ENCODE data around the gene CFD.
"Not testable (repeated sequence)": the region's sequence is repeated elsewhere in the genome, so short reads cannot be mapped to it uniquely, and the experiment has no call there.

The CFD gene

DNA sequence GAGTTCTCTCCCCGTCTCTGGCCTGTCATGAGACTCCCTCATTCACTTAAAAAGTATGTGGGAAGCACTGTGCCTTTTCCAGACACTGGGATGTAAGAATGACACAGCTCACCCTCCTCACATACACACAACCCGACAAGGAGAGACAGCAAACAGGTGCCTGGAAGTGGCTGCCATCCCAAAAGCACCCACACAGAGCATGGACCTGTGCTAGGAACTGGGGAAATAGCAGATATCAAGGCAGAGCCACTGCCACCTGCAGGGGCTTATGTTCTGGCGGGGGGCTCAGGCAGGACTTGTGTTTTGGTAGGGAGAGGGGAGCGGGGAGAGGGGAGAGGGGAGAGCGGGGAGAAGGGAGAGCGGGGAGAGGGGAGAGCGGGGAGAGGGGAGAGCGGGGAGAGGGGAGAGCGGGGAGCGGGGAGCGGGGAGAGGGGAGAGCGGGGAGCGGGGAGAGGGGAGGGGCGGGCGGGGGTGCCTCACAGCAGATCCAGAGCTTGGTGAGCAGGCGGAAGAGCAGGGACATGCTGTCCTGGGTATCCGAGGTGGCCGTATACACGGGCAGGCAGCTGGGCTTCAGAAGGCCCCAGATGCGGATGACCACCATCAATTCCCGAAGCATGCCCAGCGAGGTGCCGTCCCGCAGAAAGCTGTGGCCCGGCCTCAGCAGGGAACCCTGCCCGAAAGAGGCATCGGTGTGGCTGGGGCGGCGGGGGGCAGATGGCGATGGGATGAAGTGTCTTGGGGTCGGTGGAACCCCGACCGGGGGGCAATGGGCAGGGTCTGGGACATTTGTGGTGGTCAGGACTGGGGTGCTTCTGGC lies 12.2 kb downstream of the CFD start:
- peak; percentile 40 for DNase-seq (ENCODE audit: low spot score)

DNA sequence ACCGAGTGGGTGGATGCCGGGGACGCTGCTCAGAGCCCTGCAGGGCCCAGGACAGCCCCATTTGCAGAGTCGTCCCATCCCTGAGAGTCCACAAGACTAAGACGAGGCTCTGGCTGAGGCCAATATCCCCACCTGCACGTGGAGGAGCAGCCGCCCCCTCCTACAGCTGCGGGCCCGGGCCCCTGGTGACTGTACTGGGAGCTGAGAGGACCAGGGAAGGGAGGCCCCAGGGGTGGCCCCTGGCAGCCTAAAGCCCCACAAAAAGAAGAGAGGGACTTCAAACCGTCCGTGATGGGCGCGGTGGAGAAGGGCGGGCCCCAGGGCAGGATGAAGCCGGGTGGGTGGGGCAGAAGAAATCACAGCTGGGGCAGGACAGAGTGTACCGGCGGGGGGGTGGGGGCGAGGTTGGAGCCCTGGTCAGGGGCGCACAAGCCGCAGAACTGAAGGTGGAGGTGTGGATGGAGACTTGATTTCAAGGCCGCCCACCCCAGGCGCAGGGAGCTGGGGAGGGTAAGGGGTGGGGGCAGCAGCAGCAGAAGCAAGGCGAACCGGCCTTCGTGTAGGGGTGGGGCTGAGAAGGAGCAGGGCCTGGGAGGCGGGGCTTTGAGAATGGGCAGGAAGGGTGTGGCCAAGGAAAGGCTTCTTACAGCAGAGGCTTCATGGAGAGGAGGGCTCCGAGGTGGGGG lies 12.9 kb downstream of the CFD start:
- DNase-seq (ENCODE audit: low spot score), result no peak

DNA sequence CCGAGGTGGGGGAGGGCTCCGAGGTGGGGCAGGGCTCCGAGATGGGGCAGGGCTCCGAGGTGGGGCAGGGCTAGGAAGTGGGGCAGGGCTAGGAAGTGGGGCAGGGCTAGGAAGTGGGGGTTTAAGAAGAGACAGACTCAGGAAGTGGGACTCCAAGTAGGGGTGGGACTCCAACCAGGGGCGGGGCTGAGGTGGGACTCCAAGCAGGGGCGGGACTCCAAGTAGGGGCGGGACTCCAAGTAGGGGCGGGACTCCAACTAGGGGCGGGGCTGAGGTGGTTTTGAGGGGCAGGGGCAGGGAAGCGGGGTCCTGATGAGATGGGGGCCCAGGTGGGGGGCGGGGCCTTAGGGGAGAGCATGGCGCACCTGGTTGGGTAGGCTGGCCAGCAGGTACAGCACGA lies 13.6 kb downstream of the CFD start:
- peak; percentile 54 for DNase-seq (ENCODE audit: low spot score)

DNA sequence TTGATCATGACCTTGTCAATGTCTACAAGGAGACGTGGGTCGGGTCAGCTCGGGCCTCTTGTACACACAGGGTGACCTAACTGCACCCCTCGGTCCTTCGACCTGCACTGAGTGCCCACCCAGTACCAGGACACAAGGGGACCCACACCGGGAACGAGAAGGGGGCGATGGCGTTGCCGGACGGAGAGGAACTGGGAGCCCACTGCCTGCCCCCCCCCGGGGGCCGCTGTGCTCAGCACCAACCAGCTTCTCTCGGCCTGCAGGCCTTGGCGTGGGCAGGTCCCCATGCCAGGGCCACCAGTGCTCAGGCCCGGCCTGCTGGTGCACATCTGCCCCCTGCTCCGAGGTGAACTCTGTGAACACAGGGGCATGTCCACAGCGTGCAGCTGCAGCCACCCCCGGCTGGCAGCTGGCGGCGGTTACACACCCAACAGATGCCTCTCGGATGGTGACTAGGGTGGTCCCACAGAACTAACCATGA lies 14.1 kb downstream of the CFD start:
- DNase-seq (ENCODE audit: low spot score), result no peak

DNA sequence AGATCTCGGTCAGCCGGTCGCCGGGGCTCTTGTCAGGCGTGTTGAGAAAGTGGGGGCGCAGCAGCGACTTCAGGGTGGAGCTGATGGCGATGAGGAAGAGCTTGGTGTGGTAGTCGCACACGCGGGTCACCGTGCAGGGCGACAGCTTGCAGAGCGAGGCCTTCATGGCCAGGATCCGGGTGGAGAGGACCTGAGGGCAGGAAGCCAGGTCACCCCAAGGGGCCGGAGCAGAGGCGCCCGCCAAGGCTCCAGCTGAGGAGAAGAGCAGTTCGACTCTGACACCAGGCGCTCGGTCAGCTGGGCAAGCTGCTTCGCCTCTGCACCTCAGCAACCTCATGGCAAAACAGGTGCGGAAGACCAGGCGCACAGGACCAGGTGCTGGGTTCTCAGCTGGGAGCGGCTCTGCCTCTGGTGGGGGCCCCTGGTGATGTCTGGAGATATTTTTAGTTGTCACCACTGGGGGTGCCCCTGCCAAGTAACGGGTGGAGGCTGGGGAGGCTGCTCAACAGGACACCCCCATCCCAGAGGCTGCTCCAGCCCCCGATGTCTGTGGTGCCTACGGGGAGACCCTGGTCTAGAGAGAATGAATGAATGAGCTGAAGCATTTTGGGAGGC lies 15.9 kb downstream of the CFD start:
- DNase-seq (ENCODE audit: low spot score), result no peak

DNA sequence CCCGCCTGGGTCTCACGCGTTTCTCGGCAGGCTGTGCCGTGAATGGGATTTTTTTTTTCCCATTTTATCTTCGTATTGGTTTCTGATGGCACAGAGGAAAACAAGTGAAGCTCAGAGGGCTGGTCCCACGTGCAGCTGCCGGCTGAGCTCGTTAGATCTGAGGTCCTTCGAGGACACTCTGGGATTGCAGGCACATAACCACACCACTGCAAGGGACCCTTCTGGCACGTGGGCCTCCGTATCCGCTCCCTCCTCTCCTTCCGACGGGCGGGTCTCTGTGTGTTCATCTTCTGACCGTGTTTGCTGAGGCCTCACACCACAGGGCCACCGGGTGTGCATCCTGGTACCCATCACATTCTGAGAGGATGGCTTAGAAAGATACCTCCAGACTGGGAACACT lies 16.6 kb downstream of the CFD start:
- no peak for DNase-seq (ENCODE audit: low spot score)

DNA sequence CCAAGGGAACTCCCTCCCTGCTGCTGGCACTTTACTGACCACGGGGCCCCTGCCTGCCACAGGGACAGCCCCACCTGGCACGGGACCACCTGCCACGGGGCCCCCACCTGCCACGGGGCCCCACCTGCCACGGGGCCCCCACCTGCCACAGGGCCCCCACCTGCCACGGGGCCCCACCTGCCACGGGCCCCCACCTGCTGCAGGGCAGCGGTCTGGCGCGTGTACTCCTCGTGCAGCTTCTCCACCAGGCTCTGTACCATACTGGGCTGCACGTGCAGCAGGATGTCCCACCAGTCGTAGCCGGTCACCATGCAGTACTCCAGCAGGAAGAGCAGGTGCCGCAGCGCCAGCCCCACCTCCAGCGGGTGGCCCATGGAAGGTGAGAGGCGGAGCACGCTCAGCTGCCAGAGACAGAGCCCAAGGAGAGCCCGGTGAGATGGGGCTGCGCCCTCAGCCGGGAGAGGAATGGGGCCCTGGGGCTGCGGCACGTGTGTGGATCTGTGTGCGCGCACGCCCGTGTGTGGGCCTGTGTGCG lies 17.4 kb downstream of the CFD start:
- no peak for DNase-seq (ENCODE audit: low spot score)

DNA sequence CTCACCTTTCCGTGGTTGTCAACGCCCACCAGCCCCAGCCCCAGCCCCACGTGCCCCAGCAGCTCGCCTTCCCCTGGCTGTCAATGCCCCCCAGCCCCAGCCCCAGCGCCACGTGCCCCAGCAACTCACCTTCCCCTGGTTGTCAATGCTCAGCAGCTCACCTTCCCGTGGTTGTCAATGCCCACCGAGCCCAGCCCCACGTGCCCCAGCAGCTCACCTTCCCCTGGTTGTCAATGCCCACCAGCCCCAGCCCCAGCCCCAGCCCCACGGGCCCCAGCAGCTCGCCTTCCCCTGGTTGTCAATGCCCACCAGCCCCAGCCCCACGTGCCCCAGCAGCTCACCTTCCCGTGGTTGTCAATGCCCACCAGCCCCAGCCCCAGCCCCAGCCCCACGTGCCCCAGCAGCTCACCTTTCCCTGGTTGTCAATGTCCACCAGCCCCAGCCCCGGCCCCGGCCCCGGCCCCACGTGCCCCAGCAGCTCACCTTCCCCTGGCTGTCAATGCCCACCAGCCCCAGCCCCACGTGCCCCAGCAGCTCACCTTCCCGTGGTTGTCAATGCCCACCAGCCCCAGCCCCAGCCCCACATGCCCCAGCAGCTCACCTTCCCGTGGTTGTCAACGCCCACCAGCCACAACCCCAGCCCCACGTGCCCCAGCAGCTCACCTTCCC lies 18.7 kb downstream of the CFD start:
- DNase-seq (ENCODE audit: low spot score), result not testable (repeated sequence)

DNA sequence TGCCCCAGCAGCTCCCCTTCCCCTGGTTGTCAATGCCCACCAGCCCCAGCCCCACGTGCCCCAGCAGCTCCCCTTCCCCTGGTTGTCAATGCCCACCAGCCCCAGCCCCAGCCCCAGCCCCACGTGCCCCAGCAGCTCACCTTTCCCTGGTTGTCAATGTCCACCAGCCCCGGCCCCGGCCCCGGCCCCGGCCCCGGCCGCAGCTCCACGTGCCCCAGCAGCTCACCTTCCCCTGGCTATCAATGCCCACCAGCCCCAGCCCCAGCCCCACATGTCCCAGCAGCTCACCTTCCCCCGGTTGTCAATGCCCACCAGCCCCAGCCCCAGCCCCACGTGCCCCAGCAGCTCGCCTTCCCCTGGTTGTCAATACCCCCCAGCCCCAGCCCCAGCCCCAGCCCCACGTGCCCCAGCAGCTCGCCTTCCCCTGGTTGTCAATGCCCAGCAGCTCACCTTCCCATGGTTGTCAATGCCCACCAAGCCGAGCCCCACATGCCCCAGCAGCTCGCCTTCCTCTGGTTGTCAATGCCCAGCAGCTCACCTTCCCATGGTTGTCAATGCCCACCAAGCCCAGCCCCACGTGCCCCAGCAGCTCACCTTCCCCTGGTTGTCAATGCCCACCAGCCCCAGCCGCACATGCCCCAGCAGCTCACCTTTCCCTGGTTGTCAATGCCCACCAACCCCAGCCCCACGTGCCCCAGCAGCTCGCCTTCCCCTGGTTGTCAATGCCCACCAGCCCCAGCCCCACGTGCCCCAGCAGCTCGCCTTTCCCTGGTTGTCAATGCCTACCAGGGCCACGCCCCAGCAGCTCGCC lies 19.5 kb downstream of the CFD start:
- DNase-seq (ENCODE audit: low spot score), result not testable (repeated sequence)

DNA sequence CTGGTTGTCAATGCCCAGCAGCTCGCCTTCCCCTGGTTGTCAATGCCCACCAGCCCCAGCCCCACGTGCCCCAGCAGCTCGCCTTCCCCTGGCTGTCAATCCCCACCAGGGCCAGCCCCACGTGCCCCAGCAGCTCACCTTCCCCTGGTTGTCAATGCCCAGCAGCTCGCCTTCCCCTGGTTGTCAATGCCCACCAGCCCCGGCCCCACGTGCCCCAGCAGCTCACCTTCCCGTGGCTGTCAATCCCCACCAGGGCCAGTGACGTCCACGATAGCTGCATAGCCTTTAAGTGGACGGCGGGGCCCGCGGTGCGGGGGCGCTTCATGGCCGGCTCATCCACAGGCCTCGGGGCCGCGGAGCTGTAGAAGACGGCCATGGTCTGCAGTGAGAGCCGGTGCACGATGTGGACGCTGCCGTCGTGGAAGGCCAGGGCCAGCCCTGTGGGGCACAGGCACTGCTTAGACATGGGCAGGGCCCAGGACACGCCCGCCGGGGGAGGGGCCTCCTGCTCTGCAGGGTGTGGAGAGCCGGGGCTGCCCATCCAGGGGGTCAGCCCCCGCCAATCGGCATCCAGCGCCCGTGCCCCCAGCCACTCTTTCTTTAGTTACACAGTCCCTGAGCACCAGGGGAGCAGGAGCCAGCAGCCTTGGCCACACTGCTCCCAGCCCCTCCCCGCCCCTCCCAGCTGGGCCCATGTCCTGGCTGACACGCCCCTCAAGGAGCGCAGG lies 20.4 kb downstream of the CFD start:
- no peak for DNase-seq (ENCODE audit: low spot score)

DNA sequence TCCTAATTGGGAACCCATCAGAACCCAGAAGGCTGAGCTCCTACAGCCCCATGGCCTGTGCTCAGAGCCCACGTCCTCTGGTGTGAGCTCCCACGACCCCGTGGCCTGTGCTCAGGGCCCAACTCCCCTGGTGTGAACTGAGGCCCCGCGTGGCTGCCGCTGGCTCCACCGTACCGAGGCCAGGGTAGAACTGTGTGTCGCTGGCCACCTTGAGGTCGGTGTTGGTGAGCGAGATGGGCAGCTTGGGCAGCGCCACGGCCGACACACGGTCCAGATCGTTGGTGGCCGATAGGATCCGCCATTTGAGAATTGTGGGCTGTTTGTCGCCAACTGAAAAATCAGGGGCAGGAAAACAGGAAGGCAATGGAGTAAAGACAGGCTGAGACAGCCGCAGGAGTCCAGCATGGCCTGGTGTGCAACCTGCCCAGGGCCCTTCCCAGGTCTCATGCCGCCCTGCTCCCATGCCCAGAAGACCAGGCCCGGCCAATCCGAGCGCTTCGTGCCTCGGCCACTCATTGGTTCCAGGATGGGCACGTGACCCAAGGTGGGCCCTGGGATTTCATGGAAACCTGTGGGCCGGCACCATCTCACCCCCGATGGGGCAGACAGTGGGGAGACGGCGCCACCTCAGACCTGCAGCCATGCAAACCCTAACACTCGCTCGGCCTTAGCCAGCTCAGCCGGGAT lies 22.1 kb downstream of the CFD start:
- DNase-seq (ENCODE audit: low spot score), result no peak

DNA sequence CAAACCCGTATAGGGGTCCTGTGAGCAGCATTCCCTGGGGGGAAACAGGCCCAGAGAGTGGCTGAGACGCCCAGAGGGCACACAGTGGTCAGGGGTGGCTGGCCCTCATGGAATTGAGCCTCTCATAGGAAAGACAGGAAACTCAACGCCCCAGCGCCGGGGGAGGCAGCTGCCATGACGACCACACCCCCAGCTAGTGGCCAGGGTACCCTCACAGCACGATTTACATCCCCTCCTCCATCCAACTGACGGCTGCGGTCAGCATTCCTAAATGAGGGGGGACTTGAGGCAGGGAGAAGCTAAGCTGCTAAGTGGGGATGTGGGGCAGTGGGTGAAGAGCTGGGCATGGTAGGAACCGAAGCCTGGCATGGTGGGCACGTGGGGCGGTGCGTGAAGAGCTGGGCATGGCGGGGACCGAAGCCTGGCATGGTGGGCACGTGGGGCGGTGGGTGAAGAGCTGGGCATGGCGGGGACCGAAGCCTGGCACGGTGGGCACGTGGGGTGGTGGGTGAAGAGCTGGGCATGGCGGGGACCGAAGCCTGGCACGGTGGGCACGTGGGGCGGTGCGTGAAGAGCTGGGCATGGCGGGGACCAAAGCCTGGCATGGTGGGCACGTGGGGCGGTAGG lies 23.5 kb downstream of the CFD start:
- DNase-seq (ENCODE audit: low spot score), result no peak

DNA sequence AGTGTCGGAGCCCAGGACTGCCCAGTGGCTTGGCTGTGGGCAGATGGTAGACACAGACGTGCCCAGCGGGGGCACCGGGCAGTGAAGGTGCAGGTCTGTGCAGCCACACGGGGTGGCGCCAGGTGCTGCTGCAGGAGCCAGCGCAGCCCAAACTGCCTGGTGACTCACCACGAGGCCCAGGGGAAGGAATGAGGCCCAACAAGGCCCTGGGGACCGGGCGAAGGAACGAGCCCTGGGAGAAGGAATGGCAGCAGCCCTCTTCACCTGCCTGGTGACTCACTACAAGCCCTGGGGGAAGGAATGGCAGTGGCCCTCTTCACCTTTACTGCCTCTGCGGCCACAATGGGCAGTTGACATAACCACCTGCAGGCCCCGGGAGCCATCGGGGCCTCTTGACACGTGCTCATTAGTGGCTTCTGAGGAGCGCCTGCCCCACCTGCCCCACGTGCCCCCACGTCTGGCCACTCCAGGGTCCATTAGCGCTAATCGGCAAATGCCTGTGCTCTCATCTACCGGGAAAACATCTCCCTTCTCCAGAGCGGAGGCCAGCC lies 24.3 kb downstream of the CFD start:
- no peak for DNase-seq (ENCODE audit: low spot score)

DNA sequence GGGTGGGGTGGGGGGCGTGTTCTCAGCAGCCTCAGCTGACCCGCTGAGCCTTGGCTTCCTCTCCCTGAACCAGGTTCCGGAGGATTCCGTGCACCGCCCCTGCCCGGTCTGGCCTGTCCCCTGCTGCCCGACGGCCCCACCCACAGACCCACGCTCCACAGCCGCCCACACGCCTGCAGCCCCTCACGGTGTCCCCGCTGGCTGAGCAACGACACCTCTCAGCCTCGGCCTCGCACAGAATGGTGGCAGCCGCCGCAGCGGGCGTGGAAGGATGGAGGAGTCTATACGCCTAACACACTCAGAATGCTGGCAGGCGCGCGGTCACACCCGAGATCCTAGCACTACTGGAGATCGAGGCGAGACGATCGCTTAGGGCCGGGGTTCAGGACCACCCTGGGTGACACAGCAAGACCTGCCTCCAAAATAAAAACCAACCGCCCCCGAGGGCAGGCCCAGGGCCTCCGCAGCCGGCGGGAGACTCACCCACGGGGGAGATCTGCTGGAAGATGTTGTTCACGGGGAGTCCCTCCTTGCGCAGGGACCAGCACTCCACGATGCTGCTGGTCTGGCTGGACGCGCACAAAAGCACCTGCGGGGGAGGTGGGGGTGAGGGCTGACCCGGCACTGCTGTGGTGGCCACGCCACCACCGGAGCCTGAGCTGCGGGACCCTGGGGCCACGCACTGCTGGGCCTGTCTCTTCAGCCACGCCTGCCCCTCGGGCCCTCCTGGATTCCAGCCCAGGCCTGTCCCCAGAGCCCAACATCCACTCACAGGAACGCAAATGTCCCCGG lies 25.2 kb downstream of the CFD start:
- DNase-seq (ENCODE audit: low spot score), result no peak

DNA sequence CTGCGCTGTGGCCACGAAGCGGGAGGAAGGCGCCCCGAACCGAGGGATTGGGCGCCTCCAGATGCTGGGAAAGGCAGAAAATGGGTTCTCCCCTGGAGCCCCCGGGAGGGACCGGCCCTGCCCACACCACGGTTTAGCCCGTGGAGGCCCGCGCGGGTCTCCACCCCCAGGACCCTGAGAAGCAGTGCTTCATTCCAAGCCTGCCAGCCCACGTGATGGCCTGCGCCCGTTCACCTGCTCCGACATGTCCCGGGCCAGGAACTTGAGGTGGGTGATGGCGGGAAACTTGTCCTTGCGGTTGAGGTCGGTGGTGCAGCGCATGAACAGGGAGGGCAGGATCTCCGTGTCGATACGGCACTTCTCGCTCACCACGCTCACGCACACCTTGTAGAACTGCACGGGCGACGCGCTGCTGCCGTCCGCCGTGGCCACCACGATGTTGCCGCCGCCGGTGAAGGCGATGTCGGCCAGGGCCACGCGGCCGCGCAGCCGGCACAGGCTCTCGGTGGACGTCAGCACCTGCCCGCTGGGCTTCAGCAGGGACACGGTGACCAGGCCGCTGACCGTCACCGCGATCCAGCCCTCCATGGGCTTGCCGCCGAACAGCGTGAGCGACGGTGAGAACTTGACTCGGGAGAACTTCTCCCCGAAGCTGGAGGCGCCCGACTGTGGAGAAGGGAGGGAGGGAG lies 26.2 kb downstream of the CFD start:
- DNase-seq (ENCODE audit: low spot score), result no peak

DNA sequence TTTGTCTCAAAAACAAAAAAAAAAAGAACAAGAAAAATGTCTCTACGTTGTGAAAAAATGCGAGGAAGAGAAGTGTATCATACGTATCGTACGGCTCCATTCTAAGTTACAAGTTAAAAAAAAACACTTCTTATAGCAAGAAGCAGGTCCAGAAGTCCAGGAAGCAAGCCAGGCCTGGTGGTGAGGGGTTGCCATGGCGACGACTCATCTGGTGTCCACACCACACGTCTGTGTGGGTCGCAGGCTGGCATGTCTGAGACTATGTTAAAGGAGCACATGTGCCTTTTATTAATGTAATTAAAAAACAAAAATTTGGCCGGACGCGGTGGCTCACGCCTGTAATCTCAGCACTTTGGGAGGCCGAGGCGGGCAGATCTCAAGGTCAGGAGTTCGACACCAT lies 27.6 kb downstream of the CFD start:
- no peak for DNase-seq (ENCODE audit: low spot score)

DNA sequence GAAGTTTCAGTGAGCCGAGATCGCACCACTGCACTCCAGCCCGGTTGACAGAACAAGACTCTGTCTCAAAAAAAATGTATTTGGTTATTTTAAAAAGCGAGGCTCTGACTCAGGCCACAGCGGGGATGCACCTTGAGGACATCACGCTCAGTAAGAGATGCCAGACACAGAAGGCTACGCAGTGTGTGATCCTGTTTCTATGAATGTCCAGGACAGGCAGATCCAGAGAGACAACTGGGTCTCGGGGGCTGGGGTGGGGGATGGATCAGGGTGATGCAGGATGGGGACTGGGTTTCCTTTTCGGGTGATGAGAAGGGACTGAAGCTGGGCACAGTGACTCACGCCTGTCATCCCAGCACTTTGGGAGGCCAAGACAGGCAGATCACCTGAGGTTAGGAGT lies 28.1 kb downstream of the CFD start:
- DNase-seq (ENCODE audit: low spot score), result no peak
